IPS-18c (cell line): ENCODE results near the gene CCL3.
"Not testable (repeated sequence)": the region's sequence is repeated elsewhere in the genome, so short reads cannot be mapped to it uniquely, and the experiment has no call there.

Source experiments
- H3K4me3 ChIP-seq: 2 replicates; pipeline ENCODE4 v1.7.0; 2013; ENCODE audit warnings: low read depth, mild to moderate bottlenecking, low read length, moderate library complexity; ENCODE audit not compliant: insufficient read depth
- H3K9me3 ChIP-seq: one replicate; pipeline ENCODE4 v1.6.1; 2013; ENCODE audit warnings: mild to moderate bottlenecking, low read length, moderate library complexity; ENCODE audit not compliant: control insufficient read depth, insufficient read depth

Gene CCL3

GRCh38 chr17:36094746-36095145, 4.8 kb upstream of the CCL3 start:
- H3K4me3 ChIP-seq: no peak overlapping the region
- H3K9me3 ChIP-seq: no peaks in the 10 kb centered on the region

GRCh38 chr17:36094232-36094631, 4.3 kb upstream of the CCL3 start:
- no peak overlapping the region for H3K4me3 ChIP-seq
- H3K9me3 ChIP-seq: no peaks in the 10 kb centered on the region

- H3K4me3 ChIP-seq, H3K9me3 ChIP-seq: not testable (repeated sequence)
Measured at GRCh38 chr17:36092715-36093114, 2.8 kb upstream of the CCL3 start.

- no peak overlapping the region for H3K4me3 ChIP-seq
- no peaks in the 10 kb centered on the region for H3K9me3 ChIP-seq
Measured at GRCh38 chr17:36092230-36092629, 2.3 kb upstream of the CCL3 start.

- Histone ChIP-seq H3K4me3 (no peak overlapping the region), H3K9me3 (no peaks in the 10 kb centered on the region)
Measured at GRCh38 chr17:36089339-36089865, 541 bp downstream of the CCL3 start.

GRCh38 chr17:36088670-36089338, 1.1 kb downstream of the CCL3 start:
- no peaks in the 10 kb centered on the region for H3K9me3 ChIP-seq
- no peak overlapping the region for H3K4me3 ChIP-seq

- H3K4me3 ChIP-seq, H3K9me3 ChIP-seq: not testable (repeated sequence)
Measured at GRCh38 chr17:36087897-36088572, 1.9 kb downstream of the CCL3 start.

GRCh38 chr17:36087471-36087870, 2.5 kb downstream of the CCL3 start:
- not testable (repeated sequence) for H3K4me3 ChIP-seq, H3K9me3 ChIP-seq

- H3K9me3 ChIP-seq: no peaks in the 10 kb centered on the region
- no peak overlapping the region for H3K4me3 ChIP-seq
Measured at GRCh38 chr17:36086791-36087190, 3.2 kb downstream of the CCL3 start.

- H3K4me3 ChIP-seq: no peak overlapping the region
Measured at GRCh38 chr17:36085765-36086164, 4.2 kb downstream of the CCL3 start.

GRCh38 chr17:36083691-36084090, 6.3 kb downstream of the CCL3 start:
- not testable (repeated sequence) for H3K4me3 ChIP-seq, H3K9me3 ChIP-seq

More at GRCh38 chr17:36085765-36086164, 4.2 kb downstream of the CCL3 start:
- H3K9me3 ChIP-seq: no peaks in the 10 kb centered on the region

- not testable (repeated sequence) for H3K4me3 ChIP-seq, H3K9me3 ChIP-seq
Measured at GRCh38 chr17:36082482-36083120, 7.3 kb downstream of the CCL3 start.

GRCh38 chr17:36081681-36082471, 8.1 kb downstream of the CCL3 start:
- not testable (repeated sequence) for H3K9me3 ChIP-seq, H3K4me3 ChIP-seq

GRCh38 chr17:36074365-36074764, 15.6 kb downstream of the CCL3 start:
- Histone ChIP-seq H3K4me3 (no peak overlapping the region), H3K9me3 (no peaks in the 10 kb centered on the region)

- Histone ChIP-seq H3K4me3 (no peak overlapping the region), H3K9me3 (no peaks in the 10 kb centered on the region)
Measured at GRCh38 chr17:36072431-36073121, 17.4 kb downstream of the CCL3 start.

GRCh38 chr17:36071751-36072150, 18.2 kb downstream of the CCL3 start:
- no peaks in the 10 kb centered on the region for H3K9me3 ChIP-seq
- H3K4me3 ChIP-seq: no peak overlapping the region

GRCh38 chr17:36070427-36070826, 19.5 kb downstream of the CCL3 start:
- Histone ChIP-seq H3K9me3 (no peaks in the 10 kb centered on the region), H3K4me3 (no peak overlapping the region)
